NCI-H345 treated with DMSO at 0.1 percent for 48 hours (cell line): Measurements from ENCODE around the gene C15orf61.
A peak's percentile ranks its signal among the peaks of the same experiment; 100 is the strongest.

ENCODE experiments used
- DNase-seq: peaks from one replicate; lab custom pipeline; 2025; ENCODE audit not compliant: unreplicated experiment; lab: John Stamatoyannopoulos, UW

Gene C15orf61

DNA sequence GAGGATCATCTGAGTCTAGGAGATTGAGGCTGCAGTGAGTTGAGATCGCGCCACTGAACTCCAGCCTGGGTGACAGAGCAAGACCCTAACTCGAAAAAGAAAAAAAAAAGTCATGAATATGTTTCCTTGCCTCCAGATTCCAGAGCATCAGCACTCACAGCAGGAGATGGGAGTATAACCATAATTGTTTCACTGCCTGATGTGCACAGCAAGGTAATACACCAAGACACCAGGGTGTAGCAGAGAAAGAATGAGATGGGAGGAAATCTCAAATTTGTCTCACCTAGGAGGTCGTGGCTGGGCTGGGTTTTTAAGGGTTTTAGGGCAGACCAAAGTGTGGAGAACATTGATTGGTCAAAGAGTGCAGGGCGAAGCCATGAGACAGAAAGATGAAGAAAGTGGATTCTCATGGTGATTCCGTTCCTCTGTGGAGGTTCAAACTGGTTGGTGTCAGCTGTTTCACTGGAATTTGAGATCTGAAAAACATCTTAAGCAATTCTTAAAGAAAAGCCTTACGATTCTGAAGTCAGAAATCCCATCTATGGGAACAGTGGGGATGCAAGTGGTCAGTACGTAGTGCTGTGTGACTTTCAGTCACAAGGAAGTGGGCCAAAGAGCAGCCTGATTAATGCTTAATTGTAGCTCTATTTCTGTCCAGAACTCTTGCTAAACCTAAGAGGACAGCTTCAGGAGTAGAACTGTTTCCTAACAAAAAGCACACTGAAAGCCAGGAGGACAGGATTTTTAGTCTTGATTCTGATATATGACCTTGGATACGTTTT is 7.8 kb upstream of the C15orf61 start:
- DNase-seq = no peak

DNA sequence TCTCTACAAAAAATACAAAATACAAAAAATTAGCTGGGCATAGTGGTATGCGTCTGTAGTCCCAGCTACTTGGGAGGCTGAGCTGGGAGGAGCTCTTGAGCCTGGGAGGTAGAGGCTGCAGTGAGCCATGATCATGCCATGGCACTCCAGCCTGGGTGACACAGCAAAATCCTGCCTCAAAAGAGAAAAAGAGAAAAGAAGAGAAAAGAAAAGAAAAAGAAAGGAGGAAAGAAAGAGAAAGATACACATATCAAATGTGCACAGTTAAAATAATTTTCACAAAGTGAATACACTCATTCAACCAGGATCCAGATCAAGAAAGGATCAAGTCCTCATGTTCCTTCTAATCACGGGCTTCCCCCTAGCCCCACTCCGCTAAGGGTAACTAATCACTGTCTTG is 5.8 kb upstream of the C15orf61 start:
- DNase-seq = no peak

DNA sequence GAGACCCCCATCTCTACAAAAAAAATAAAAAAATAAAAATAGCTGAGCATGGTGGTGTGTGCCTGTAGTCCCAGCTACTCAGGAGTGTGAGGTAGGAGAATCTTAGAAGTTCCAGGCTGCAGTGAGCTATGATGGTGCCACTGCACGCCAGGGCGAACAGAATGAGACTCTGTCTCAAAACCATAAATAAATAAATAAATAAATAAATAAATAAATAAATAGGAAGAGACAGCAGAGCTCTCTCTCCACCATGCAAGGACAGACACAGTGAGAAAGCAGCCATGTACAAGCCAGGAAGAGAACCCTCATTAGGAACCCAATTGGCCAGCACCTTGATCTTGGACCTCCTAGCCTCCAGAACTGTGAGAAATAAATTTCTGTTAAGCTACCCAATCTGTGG is 5.4 kb upstream of the C15orf61 start:
- DNase-seq = no peak

DNA sequence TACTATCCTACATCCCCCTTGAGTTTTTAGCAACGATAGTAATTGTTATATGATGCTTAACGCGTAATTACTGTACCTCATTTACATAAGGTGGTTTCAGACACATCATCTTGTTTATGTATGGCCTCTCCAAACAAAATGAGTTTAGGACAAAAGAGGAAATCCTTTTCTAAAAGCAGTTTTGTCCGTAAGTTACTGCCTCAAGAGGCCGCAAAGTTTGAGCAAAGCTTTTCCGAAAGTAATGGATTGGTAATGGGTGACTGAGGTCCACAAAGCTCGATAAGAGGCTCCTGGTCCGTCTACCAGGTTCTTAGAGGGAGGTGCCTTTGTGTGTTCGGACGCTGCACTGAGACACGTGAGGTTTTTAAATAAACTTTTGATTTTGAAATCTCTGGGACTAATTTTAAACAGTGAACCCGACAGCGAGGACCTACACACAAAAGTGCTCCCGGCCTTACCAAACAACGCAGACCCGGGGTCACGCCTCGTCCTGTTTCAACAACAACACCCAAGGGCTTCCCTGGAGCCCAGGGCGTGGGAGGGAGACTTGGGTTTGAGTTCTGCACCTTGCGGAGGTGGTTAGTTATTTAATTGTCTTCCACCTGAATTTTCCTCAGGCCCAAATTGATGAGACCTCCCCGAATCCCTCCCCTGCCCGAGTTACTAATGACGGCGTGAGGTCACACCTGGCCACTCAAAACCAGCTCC is 456 bp upstream of the C15orf61 start:
- no peak for DNase-seq

DNA sequence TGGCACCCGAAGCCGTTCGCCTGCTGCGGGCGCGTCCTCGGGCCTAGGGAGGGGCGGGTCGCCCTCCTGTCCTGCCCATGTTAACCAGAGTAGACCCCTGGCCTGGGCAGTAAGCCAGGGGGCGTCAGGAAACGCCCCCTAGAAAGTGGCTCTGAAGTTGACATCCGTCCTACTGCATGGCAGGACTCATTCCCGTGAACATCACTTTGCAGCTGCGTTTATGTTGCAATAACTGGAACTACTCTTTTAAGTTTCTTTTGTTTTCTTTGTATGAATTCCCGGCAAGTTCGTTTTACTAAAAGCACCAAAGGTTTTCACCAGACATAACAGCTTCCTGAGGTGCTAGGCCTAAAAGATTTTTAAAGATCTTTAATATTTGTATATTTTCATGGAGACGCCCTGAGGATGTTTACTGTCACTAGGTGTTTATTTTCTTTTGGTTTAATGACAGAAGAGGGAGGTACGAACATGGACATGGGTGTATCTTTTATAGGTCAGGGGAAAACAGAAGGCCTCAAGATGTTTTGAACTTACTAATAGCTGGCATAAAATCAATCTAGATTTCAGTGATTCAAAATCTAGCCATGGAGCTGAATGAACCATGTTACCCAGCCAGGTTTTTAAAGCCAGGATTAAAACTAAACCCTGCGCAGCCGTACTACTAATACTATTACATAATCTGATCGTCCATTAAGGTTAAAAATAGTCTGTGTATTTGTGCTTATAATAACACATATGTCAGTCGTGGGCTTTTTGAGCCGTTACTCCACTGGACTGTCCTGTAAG is 1.0 kb downstream of the C15orf61 start:
- DNase-seq = peak; percentile 63

DNA sequence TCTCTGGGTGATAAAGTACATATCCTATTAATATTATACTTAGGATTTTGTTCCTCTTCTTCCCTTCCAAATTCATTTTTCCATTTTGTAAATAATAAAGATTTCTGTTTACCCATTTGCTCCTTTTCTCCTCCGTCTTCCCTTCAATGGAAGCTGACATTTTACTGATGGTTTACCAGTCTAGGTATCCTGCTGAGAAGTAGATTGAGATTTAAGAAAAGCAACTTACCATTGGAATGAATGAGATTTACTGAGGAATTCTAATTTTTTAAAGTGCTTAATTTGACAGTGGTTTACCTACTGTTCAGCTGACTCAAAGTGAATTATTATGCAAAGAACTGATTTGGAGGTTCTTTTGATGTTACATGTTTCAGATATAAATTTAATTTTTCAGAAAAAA is 2.4 kb downstream of the C15orf61 start:
- no peak for DNase-seq

DNA sequence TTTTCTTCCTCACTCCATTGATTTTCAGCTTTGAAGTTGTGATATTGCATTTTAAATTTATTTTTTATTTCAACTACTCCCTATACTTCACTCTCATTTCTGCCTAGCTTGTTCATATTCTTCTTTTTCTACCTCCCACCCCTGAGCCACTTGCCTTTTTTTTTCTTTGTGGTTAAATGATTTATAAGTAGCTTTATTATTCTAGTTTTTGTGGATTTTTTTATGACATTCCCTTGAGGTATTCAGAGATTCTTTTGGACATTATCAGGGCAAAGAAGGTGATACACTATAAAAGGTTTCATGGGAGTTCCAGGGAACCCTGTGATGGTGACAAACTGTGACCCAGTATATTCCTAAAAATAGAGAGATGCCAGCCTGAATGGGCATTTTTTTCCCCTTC is 3.3 kb downstream of the C15orf61 start:
- no peak for DNase-seq

DNA sequence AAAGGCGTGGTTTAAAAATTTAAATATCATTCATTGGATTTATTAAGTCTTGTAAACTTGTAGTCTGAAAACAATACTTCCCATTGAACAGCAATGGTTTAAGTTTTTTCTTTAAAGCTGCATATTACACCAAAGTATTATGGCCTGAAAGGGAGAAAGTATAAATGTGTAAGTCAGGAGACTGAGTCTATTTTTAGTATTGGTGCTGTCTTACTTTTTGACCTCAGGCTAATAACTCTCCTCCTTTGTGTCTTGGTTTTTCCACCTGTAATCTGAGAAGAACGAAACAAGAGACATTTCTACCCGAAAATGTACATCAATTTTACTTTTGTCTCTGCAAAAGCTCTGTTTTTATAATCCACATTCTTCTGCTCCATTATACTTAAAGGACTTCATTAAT is 7.6 kb downstream of the C15orf61 start:
- DNase-seq = no peak

DNA sequence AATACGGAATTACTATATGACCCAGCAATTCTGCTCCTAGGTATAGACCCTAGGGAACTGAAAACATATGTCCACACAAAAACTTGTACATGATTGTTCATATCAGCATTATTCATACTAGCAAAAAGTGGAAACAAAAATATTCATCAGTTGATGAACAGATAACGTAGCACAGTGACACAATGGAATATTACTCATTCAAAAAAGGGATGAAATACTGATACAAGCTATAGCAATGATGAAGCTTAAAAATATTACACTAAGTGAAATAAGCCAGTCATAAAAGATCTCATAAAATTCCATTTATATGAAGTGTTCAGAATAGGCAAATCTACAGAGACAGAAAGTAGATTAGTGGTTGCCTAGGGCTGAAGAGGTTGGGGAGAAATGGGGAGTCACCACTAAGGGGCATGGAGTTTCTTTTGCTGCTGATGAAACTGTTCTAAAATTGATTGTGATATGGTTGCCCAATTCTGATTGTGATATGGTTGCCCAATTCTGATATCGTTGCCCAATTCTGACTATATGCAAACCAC is 10.5 kb downstream of the C15orf61 start:
- DNase-seq = no peak

DNA sequence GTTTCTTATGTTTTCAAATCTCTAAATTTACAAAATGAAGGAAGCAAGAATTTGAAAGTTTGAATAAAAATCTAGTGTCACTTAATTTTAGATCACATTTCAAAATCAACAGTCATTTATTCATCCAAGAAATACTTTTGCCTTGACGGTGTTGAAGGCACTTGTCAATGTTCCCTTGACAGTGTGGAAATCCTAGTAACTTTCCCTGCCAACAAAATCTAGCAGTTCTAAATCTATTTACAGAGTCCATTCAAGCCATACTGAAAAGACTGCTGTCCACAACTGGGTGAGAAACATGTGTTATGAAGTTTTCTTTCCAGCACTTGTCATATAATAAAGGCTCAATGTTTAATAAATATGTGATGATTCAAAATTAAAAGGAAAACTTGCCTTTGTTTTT is 12.9 kb downstream of the C15orf61 start:
- DNase-seq = no peak

DNA sequence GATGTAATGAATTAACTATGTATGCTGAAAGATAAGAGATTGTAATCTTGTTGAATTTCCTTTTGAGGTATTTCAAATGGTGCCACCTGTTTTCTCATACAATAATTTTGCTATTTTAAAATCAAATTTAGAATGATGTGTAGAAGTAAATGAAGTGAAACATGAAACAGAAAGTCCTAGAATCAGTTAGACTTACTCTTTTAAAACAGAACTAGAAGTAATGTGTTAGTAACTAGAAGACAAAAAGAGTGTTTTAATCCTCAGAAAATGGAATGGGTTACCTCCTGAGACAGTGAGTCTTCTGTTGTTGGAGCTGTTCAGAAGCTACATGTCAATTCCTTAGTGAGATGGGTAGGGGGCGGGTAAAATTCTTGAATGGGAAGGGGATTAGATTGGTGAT is 13.4 kb downstream of the C15orf61 start:
- DNase-seq = no peak

DNA sequence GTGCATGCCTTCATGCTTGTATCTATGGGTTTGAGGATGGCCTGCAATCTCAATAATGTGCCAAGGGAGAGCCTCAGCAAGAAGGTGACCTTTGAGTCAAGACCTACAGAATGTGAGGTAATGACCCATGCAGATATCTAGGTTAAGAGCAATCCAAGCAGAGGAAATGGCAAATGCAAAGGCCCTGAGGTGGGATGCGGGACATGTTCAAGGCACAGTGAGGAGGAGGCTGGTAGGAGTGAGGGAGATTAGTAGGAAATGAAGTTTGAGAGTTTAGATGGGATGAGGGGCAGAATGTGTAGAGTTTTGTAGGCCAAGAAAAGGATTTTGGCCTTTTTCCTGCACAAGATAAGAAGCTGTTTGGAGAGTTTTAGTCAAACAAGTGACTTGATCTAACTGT is 16.8 kb downstream of the C15orf61 start:
- DNase-seq = no peak

DNA sequence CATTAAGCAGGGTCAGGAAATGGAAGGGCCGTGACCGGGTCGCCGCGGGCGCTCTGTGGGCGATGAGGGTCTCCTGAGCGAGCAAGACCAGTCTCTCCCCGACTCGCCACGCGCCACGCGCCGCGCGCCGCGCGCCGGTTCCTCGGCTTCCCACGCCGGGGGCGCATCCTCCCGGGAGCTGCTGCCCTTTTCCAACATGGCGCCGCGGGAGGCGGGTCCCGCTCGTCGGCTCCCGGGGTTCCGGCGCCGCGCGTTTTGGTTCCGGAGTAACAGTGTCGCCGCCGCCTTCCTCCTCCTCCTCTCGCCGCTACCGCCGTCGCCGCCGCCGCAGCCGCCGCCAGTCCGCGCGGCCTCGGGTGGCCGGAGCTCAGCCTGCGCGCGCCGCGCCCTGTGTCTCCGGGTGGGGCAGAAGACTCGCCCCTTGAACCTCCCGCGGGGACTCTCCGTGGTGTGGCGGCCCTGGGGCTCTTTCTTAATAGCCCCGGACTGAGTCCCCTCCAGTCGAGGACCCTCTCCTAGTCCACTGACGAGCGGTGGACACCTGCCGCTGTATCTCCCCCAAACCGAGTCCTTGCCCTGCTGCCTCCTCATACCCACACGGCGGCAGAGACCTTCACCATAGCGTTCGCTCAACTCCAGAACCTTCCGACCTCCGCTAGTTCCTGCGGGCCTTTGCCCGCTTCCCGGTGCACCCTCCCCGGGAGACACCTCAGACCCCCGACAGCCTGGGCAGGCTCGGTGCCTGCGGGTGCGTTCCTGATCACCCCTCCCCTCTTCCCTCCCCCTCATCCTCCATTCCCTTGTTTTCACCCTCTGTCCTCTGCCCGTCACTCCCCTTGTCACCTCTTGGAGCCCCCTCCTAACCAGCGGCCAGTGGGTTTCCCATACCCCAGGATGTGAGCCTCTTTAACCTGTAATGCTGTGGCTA is 21.8 kb downstream of the C15orf61 start, which contains the start of gene MAP2K5:
Gene MAP2K5, plus strand, starts transcription at position 284 of the 928 bp plus-strand sequence. Its CDS starts 633 bp downstream, at position 917.
- DNase-seq = peak; percentile 41

DNA sequence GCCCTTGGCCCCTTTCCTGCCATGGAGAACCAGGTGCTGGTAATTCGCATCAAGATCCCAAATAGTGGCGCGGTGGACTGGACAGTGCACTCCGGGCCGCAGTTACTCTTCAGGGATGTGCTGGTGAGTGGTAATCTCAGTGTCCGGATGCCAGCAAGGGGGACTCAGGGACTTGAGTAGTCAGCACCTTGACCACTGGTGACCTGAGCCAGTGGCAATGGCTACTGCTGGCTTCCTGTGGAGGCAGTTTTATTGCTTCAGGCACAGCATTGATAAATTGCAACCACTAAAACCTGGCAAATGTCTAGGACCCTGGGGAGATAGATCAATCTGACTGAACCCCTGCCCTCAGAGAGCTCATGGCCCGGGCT is 22.4 kb downstream of the C15orf61 start:
- DNase-seq = no peak

DNA sequence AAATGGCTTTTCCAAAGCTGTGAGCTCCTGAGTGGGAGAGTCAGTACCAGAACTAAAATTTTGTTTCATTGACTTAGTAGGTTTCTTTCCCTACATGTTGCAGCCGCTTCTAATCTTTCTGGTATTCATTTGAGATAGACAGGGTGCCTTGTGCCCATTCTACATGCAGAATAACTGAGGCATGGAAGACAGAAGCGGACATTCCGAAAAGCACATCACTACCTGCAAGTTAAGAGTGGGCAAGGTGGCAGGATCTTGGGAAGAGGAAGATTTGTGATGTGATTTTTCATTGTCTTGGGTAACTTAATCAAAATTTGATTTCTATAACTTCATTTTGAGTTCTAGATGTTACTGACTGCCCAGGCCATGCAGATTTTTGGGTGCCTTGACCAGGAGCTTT is 23.5 kb downstream of the C15orf61 start:
- no peak for DNase-seq

DNA sequence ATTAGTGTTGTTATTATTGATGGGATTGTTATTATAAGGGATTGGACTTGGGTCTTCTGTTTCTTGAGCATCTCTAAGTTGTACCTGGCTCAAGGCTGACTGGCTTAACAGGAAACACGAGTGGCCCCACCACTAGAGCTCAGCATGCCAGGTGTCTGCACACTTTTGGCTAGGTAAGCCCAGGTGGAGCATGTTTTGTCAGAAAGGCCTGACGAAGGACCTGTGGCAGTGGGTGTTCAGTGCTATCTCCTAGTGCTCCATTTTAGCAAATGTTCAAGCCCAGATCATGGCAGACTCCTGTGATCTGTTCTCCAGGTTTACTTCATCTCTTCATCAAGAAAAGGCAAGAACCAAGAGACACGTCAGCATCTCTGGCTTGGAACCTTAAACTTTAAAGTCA is 24.9 kb downstream of the C15orf61 start:
- no peak for DNase-seq

DNA sequence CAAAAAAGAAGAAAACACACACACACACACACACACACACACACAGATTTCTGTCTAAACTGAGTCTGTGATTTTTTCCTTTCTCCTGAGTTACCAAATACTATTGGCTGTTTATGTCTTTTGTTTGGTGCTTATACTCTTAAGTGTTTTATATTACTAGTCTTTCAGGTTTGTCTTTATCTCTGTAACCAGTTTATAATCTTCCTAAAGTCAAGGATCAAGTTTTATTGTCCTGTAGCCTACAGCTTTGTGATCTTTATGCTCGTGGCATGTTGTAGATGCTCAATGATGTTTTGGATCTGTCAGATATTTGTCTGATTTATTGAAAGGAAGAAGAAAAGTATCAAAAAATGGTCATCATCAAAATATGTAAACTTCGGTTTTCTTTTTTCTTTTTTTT is 26.1 kb downstream of the C15orf61 start:
- no peak for DNase-seq

DNA sequence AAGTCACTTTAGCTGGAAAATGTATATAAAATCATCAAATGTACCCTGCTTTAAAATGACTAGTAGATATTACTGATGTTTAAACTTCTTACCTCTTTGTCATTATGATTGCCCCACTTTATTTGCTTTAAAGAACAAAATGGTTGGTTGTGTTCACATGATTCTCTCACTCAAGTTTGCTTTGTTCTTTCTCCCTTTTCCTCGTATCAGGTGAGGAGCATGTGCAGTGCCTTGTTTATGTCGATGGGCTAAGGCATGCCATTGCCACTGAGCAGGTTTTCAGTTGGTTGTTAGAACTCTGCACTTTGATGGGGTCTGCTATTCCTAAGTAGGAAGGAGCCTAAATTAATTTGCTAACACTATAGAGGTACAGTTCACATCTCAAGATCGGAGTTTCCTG is 26.9 kb downstream of the C15orf61 start:
- no peak for DNase-seq

DNA sequence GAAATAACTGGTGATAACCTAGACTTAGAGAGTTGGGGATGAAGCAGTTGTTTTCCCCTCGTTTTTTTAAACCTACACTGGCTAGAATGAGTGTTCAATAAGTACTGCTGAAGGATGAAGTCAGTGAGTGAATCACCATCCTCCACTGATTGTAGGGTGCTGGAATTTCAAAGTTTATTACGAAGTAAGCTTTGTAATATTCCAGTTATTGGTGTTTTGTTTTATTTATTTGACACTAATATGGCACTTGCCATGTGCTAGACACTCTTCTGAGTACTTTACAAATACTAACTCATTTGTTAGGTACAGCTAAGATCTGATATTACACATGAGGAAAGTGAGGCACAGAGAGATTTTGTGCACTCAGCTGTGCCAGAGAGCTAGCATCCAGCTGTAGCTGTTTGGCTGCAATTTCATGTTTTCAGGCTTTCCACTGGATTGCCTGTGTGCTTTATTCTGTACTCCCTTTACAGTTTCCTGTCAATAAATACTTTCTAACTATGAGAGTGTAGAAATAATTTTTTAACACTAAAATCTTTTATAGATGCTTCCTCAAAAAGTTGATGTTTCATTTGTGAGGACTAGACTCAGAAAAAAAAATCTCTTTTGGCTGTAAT is 27.4 kb downstream of the C15orf61 start:
- DNase-seq = no peak
